Measurements from ENCODE around the gene C17orf67. TPM values are rescaled to one million over a fixed set of nuclear protein-coding genes. Genes with fewer than 3 reads are reported as not detected.
A peak's percentile ranks its signal among the peaks of the same experiment; 100 is the strongest.

The C17orf67 gene
- total RNA-seq, 4 donors from 2014 or later: 0.52 to 3.7 (median 1.0) TPM

GRCh38 chr17:56833057-56833808 lies 487 bp downstream of the C17orf67 start:
- no peaks in the 10 kb centered on the region for H3K36me3 ChIP-seq
- peak overlapping the region; percentile 80 for H3K4me3 ChIP-seq
- peak in 1 of 2 donors; percentile 75 for DNase-seq (ENCODE audit: low spot score in 2 of 2)
- H3K27ac ChIP-seq: peak overlapping the region; percentile 67
- TF ChIP-seq POLR2A (IDR thresholded peaks at IDR 0.05) (no peak), CTCF (IDR thresholded peaks at IDR 0.05) (no peak), POLR2AphosphoS5 (IDR thresholded peaks at IDR 0.05) (no peak), EP300 (IDR thresholded peaks at IDR 0.05) (no peak)
- H3K9me3 ChIP-seq: no peaks in the 10 kb centered on the region
- peaks cover 32% of the 10 kb centered on the region for H3K4me1 ChIP-seq
- H3K27me3 ChIP-seq: no peaks in the 10 kb centered on the region
- 0% methylated on average over 15 of the region's 95 CpGs for WGBS

DNA sequence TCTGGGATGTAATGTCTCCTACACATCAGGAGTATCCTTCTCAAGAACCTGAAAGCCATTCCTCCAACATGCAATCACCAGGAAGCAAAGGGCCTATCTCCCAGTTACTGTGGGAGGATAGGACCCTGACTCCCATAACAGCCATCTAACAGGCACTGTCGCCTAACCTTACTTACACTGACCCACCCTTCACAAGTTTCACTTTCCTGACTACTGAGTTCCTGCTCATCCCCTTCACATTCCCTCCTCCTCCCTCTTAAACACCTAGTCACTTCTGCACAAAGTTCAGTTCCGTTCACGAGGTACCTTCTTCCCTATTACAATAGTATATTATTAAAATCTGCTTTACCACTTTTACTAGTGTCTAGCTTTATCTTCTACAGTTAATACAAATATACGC lies 1.3 kb downstream of the C17orf67 start:
- peak overlapping the region; percentile 80 for H3K4me3 ChIP-seq
- TF ChIP-seq POLR2AphosphoS5 (IDR thresholded peaks at IDR 0.05): no peak
- no peak for TF ChIP-seq POLR2A (IDR thresholded peaks at IDR 0.05)
- TF ChIP-seq EP300 (IDR thresholded peaks at IDR 0.05): no peak
- TF ChIP-seq CTCF (IDR thresholded peaks at IDR 0.05): no peak

GRCh38 chr17:56831369-56832095 lies 2.2 kb downstream of the C17orf67 start:
- H3K4me1 ChIP-seq: peaks cover 32% of the 10 kb centered on the region
- 95% methylated on average over 16 of the region's 16 CpGs for WGBS
- no peak overlapping the region for H3K4me3 ChIP-seq
- TF ChIP-seq POLR2A (IDR thresholded peaks at IDR 0.05) (no peak), POLR2AphosphoS5 (IDR thresholded peaks at IDR 0.05) (no peak), EP300 (IDR thresholded peaks at IDR 0.05) (no peak), CTCF (IDR thresholded peaks at IDR 0.05) (no peak)
- H3K27ac ChIP-seq: no peak overlapping the region
- H3K9me3 ChIP-seq: no peaks in the 10 kb centered on the region
- no peaks in the 10 kb centered on the region for H3K36me3 ChIP-seq
- H3K27me3 ChIP-seq: no peaks in the 10 kb centered on the region
- no peak for DNase-seq (ENCODE audit: low spot score in 2 of 2)

More for the DNA sequence above, 1.3 kb downstream of the C17orf67 start:
- Histone ChIP-seq H3K36me3 (no peaks in the 10 kb centered on the region), H3K9me3 (no peaks in the 10 kb centered on the region), H3K4me1 (peaks cover 32% of the 10 kb centered on the region), H3K27me3 (no peaks in the 10 kb centered on the region), H3K27ac (no peak overlapping the region)
- WGBS: 69% methylated on average over 4 of the region's 4 CpGs
- DNase-seq (ENCODE audit: low spot score in 2 of 2): no peak

DNA sequence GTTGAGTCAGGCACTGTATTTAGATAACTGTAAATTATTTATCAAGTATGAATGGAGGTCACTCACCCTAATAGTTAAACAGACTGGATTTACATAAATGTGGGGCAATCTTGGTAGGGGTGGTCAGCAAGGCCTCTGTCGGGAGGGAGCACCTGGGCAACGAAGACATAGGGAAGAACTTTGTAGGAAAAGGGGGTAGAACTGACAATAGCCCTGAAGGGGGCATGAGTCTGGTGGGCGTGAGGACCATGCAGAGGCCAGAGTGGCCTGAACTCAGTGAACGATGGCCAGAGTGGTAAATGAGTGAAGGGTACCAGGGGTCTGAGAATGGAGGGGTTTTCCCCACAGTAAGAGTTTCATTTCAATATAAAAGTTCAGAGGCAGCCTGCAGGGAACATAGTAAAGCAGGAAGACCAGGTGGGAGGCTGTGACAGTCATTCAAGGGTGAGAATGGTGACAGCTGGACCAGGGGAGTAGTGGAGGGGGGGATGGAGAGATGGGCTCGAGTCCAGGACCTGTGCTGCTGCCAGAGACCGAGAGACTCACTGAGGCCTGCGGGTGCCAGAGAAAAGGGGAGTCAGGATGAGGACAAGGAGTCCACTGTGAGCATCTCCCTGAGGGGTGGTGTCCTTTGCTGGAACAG lies 2.9 kb downstream of the C17orf67 start:
- no peak overlapping the region for H3K27ac ChIP-seq

More for the DNA sequence above, 2.9 kb downstream of the C17orf67 start:
- DNase-seq (ENCODE audit: low spot score in 2 of 2): no peak
- WGBS: 88% methylated on average over 7 of the region's 7 CpGs
- Histone ChIP-seq H3K27me3 (no peaks in the 10 kb centered on the region), H3K9me3 (no peaks in the 10 kb centered on the region), H3K4me3 (no peak overlapping the region), H3K36me3 (no peaks in the 10 kb centered on the region), H3K4me1 (peaks cover 31% of the 10 kb centered on the region)
- no peak for TF ChIP-seq EP300 (IDR thresholded peaks at IDR 0.05)
- TF ChIP-seq CTCF (IDR thresholded peaks at IDR 0.05): no peak
- no peak for TF ChIP-seq POLR2AphosphoS5 (IDR thresholded peaks at IDR 0.05)
- no peak for TF ChIP-seq POLR2A (IDR thresholded peaks at IDR 0.05)
